Lower leg skin (tissue), 4 donors: ENCODE data around the gene EIF3D. TPM values are rescaled to one million over a fixed set of nuclear protein-coding genes. Genes with fewer than 3 reads are reported as not detected.

Experiments
- DNase-seq, 2 donors: peaks; one replicate each; pipeline ENCODE4 v3.0.0-alpha.2; 2019; ENCODE audit warnings: low spot score in 2 of 2
- H3K4me3 ChIP-seq: fragments of 200-600 bp; sonication (generic); 2 replicates; pipeline ENCODE4 v1.5.1; 2017; ENCODE audit warnings: mild to moderate bottlenecking, low read depth; ENCODE audit not compliant: poor library complexity, severe bottlenecking
- POLR2A ChIP-seq, 2 donors: fragments of 450-650 bp; IDR thresholded peaks; one replicate each; pipeline ENCODE4 v1.6.1; 2016 to 2017; ENCODE audit warnings: antibody characterized with exemption in 2 of 2, mild to moderate bottlenecking in 1 of 2, moderate library complexity in 1 of 2
- WGBS, 2 donors: methylation state at CpG; one replicate each; pipeline ENCODE4 v1.1.5; 2018; 5-methylcytosine and 5-hydroxymethylcytosine counted together
- intact Hi-C: fragments of 100-400 bp; cut with DNase I; formaldehyde crosslinking; loops from one replicate; pipeline ENCODE4 v1.15.0; 2023; ENCODE audit warnings: low total_unique reads
- total RNA-seq, 4 donors: library from RNA; depleted of rRNA; stranded (reverse); fragments of >200 nt; gene quantifications; one replicate each; pipeline ENCODE4 v1.1.0, GENCODE V29; 2016
- TF ChIP-seq, protein P1 (sequence below), 3 donors: fragments of 450-650 bp; IDR thresholded peaks; one replicate each; pipeline ENCODE4 v1.5.1; 2016; ENCODE audit warnings: antibody characterized with exemption in 3 of 3, mild to moderate bottlenecking in 3 of 3, moderate library complexity in 2 of 3

Gene EIF3D
- total RNA-seq, 4 donors from 2014 or later, result 305 to 489 (median 386) TPM

GRCh38 chr22:36471341-36471821 lies 57.6 kb downstream of the EIF3D start:
- DNase-seq, result peak in 1 of 2 donors; percentile 82

GRCh38 chr22:36470994-36471331 lies 58.0 kb downstream of the EIF3D start:
- TF ChIP-seq POLR2A (IDR thresholded peaks at IDR 0.05), result no peak
- TF ChIP-seq, protein P1, sequence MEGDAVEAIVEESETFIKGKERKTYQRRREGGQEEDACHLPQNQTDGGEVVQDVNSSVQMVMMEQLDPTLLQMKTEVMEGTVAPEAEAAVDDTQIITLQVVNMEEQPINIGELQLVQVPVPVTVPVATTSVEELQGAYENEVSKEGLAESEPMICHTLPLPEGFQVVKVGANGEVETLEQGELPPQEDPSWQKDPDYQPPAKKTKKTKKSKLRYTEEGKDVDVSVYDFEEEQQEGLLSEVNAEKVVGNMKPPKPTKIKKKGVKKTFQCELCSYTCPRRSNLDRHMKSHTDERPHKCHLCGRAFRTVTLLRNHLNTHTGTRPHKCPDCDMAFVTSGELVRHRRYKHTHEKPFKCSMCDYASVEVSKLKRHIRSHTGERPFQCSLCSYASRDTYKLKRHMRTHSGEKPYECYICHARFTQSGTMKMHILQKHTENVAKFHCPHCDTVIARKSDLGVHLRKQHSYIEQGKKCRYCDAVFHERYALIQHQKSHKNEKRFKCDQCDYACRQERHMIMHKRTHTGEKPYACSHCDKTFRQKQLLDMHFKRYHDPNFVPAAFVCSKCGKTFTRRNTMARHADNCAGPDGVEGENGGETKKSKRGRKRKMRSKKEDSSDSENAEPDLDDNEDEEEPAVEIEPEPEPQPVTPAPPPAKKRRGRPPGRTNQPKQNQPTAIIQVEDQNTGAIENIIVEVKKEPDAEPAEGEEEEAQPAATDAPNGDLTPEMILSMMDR (IDR thresholded peaks at IDR 0.05), result no peak
- WGBS, 2 donors, result 50 to 58% methylated on average over 10 of the region's 10 CpGs
- no peak for DNase-seq
- intact Hi-C loops, result loop anchor here (5.0 kb wide), 1 partner anchor 169 kb away; no protein-coding TSS in a partner anchor
- H3K4me3 ChIP-seq, result no peak overlapping the region

More at GRCh38 chr22:36471341-36471821, 57.6 kb downstream of the EIF3D start:
- H3K4me3 ChIP-seq, result no peak overlapping the region
- TF ChIP-seq, protein P1 (IDR thresholded peaks at IDR 0.05), result no peak
- no peak for TF ChIP-seq POLR2A (IDR thresholded peaks at IDR 0.05)
- WGBS, 2 donors, result 73 to 78% methylated on average over 14 of the region's 14 CpGs
- intact Hi-C loops, result loop anchor here (5.0 kb wide), 1 partner anchor 169 kb away; no protein-coding TSS in a partner anchor

DNA sequence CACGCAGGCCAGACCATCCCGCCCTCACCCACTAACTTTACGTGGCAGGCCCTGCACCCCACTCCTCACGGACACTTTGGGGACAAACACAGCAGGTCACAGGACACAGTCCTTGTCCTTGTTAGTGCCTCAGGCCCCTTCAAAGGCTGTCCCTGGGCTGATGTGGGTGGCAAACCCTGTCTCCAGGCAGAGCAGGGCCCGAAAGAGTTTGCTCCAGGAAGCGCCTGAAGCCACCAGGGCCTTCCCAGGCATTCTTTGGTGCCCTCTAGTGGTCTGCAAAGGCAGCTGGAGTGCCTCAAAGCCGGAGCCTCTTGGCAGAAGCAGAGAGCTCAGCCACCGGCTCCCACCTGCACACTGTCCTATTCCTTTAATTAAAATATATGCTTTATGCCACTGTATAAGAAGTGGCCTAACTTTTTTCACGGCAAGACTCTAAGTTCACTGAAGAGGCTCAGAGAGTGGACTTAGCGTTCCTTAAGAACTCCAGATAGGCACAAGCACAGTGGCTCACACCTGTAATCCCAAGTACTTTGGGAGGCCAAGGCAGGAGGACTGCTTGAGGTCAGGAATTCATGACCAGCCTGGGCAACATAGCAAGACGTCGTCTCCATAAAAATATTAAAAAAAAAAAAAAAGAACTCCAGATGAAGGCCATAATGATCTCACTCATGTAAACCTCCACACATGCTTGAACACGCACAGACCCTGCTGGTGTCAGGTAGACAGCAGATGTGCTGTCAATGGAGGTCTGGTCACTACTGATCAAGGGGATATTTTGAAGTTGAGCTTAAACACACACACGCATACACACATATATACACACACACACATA lies 58.6 kb downstream of the EIF3D start:
- peak; percentile 78 to 95 for DNase-seq
- WGBS, 2 donors, result 36 to 53% methylated on average over 12 to 14 of the region's 14 CpGs
- no peak for TF ChIP-seq POLR2A (IDR thresholded peaks at IDR 0.05)
- TF ChIP-seq, protein P1 (IDR thresholded peaks at IDR 0.05), result peak in 1 of 3 donors; percentile 56
- H3K4me3 ChIP-seq, result no peak overlapping the region
- intact Hi-C loops, result loop anchor here (5.0 kb wide), 1 partner anchor 168 kb away; no protein-coding TSS in a partner anchor

- intact Hi-C loops, result no loop called here
- H3K4me3 ChIP-seq, result no peak overlapping the region
- WGBS, 2 donors, result 71 to 78% methylated on average over 14 of the region's 14 CpGs
- no peak for TF ChIP-seq POLR2A (IDR thresholded peaks at IDR 0.05)
- TF ChIP-seq, protein P1 (IDR thresholded peaks at IDR 0.05), result no peak
- DNase-seq, result peak in 1 of 2 donors; percentile 83
These were observed 59.8 kb downstream of the EIF3D start for GRCh38 chr22:36469094-36469710.

GRCh38 chr22:36467946-36468345 lies 61.0 kb downstream of the EIF3D start:
- intact Hi-C loops, result no loop called here
- no peak for TF ChIP-seq POLR2A (IDR thresholded peaks at IDR 0.05)
- TF ChIP-seq, protein P1 (IDR thresholded peaks at IDR 0.05), result no peak
- H3K4me3 ChIP-seq, result no peak overlapping the region
- DNase-seq, result peak in 1 of 2 donors; percentile 85
- 60 to 84% methylated on average over 6 to 7 of the region's 7 CpGs for WGBS, 2 donors
